Stimulated activated CD4-positive, alpha-beta T cell treated with anti-CD3 and anti-CD28 coated beads, Interleukin-2, amount 100 ng/mL, for 48 hours (primary cell): ENCODE results near the gene CDC42BPA.

Experiments
- DNase-seq, 2 donors: peaks; one replicate each; pipeline ENCODE4 v3.0.0-alpha.2; 2020

Gene CDC42BPA

GRCh38 chr1:226977643-226978431, 340.5 kb downstream of the CDC42BPA start:
- no peak for DNase-seq

DNA sequence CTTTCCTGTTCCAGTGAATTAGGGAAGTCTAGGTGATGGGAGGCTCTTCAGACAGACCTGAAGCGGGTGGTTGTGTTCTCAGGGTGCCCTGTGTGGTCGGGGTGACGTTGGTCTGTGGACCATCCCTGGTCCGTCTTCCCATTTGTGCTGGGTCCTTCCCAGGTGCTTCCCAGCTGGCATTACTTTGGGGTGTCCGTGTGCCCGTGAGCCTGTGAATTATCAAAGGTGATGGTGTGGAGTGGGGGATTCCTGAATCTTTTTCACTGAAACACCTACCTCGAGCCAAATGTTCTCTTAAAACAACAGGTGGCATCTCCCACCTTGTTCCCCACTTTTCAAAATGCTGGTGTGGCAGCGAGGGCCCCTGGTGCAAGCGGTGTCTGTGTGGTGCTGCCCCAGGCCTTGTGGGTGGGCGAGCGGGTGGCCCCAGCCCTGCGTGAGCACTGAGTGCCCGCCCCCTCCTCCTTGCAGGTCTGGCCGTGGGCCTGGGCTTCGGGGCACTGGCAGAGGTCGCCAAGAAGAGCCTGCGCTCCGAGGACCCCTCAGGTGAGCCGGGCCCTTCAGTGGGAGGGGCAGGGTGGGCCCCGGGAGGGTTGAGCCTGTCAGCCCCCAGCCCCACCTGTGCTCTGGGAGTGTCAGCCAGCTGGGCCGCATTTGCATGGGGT, 341.2 kb downstream of the CDC42BPA start:
- no peak for DNase-seq

DNA sequence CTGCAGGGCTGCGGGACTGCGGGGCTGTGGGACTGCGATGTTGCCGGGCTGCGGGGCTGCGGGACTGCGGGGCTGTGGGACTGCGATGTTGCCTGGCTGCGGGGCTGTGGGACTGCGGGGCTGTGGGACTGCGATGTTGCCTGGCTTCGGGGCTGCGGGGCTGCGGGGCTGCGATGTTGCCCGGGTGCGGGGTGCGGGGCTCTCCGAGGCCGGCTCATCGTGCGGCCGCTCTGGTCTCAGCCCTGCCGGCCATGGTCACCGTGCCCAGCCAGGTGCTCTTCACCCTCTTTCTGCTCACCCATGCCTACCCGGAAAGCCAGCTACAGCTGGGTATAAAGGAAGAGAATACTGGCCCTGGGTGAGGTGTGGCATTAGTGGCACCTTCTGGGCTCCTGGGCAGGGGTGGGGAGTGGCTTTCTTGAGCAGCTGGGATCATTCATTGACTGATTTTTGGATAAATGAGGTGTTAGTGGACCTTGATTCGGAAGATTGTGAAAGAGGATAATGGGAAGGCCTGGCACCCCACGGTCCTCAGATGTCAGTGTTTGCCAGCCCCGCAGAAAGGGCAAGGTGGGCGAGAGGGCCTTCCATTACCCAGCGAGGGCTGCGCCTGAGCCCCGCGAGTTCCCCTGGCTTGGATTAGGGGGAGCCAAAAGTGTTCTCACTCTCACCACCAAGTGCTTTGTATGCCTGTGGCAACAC, 341.9 kb downstream of the CDC42BPA start:
- DNase-seq = no peak

DNA sequence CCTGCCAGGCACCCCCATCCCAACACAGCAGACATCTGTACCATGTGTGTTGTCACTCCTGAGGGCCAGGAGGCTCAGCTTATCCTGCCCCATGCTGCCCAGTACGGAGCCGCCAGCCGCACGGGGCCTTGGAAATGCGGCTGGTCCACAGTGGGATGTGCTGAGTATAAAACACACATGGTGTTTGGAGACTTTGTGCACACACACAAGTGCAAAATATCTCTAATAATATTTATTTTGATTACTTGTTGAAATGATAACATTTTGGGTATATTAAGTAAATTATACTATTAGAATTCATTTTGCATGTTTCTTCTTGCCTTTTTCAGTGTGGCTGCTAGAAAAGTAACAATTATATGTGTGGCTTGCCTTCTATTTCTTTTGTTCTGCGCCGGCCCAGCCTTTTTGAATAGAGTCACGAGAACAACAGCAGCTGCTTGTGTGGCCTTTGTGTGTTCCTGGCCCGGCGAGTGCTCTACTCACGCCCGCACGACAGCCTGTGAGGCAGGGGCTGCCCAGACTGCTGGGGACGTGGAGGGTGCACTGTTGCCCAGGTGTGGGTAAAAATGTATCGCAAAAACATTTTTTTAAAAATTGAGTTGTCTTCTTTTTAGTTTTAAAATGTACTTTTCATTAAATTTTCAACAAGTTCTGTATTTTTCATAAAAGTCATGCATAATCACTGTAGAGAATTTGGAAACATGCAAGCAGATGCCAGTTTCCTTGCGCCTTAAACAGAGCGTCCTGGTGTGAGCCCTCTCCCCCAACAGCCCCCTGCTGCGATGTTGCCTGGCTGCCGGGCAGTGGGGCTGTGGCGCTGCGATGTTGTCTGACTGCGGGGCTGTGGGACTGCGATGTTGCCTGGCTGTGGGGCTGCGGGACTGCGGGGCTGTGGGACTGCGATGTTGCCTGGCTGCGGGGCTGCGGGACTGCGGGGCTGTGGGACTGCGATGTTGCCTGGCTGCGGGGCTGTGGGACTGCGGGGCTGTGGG, 342.7 kb downstream of the CDC42BPA start:
- no peak for DNase-seq

DNA sequence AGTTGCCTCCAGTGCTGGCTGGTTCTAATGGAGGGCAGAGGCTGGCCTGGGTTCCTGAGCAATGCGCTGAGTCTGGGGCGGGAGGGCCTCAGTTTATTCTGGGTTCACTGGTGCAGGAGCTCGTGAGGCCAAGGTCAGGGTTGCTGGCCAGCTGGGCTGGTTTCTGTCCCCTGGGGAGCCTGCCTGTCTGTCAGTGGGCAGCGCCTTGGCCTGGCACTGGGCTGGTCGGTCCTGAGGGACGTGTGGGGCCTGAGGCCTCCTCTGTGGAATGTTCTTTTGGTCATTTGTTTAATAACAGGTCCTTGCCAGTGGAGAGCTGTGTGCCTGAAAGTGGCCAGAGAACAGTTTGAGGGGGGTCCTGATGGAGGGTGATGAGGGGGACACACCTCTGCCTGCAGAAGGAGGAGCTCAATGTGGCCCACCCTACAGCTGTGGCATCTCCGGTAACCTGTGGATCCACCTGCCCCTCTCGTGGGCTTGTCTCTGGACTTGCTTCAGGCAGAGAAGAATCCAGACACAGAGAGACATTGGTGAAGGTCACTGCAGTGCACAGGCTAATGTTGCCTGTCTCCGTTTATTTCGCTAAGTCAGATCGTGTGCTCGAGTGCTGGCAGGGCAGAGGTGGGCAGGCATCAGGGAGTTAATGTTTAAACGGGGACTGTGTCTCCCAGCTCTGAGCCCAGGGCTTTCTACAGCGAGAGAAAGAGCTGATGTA, 343.6 kb downstream of the CDC42BPA start:
- no peak for DNase-seq

- no peak for DNase-seq
These were observed 344.3 kb downstream of the CDC42BPA start for GRCh38 chr1:226973898-226974543.

GRCh38 chr1:226973371-226973897, 344.9 kb downstream of the CDC42BPA start:
- no peak for DNase-seq

GRCh38 chr1:226972931-226973330, 345.4 kb downstream of the CDC42BPA start:
- no peak for DNase-seq

- DNase-seq = no peak
These were observed 346.5 kb downstream of the CDC42BPA start for GRCh38 chr1:226971765-226972164.

GRCh38 chr1:226967665-226968064, 350.6 kb downstream of the CDC42BPA start:
- no peak for DNase-seq

- no peak for DNase-seq
These were observed 351.6 kb downstream of the CDC42BPA start for GRCh38 chr1:226966683-226967082.

DNA sequence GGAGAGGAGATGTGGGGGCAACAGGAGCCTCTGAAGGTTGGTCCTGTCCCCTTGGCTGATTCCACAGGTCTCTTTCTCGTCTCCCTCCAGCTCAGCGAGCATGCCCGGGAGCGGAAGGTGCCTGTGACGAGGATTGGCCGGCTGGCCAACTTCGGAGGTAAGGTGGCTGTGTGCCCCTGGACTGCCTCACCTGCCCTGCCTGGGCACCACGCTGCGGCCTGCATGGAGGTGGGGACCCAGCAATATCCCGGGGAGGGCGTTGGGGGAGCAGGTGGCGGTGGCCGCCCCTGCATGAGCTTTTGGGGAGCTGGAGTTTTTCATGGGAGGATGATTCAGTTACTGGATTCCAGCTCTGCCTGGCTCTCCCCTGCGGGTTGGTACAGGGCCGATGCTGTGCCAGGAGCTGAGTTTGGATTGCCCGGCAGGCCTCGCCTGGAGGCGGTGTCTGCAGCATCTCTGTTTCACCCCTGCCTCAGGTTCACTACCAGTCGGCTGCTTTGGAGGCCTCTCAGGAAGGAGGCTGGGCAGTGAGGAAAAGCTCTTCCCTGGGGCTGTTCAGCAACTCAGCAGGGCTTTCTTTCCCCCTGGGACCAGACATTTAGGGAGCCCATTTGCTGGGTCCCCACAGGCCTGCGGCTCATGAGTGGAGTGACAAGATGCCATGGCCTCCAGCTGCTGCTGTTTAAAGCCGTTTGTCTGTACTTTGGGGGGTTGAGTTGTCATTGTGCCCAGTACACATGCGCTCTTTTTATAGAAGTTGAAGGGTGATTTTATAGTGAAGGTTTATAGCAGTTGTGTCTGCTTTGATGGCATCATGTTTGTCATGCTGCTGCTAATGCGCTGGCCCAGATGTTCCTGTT, 352.5 kb downstream of the CDC42BPA start:
- no peak for DNase-seq

DNA sequence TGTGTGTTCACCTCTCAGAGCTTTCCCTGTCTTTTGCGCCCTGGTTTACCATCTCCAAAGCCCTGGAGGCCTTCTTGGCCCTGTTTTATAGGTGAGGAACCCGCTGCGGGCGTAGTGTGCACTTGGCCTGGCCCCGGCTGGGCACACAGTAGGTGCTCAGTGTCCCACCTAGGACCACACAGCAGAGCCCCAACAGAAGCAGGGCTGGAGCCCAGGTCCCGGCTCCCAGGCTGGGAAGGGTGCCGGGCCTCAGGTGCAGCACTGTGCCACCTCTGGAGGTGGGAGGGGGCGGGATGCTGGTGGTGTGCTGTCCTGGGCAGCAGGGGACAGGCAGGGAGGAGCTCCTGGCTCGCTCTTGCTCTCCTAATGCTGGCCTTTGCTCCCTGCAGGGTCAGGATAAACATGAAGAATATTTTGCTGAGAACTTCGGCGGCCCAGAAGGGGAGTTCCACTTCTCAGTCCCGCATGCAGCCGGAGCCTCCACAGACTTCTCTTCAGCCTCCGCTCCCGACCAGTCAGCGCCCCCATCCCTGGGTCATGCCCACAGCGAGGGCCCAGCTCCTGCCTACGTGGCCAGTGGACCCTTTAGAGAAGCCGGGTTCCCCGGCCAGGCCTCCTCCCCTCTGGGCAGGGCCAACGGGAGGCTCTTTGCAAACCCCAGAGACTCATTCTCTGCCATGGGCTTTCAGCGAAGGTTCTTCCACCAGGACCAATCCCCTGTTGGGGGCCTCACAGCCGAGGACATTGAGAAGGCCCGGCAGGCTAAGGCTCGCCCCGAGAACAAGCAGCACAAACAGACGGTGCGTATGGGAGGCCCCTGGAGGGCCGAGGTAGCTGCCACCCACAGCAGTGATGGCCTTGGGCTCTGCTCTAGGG, 353.4 kb downstream of the CDC42BPA start:
- no peak for DNase-seq

GRCh38 chr1:226964068-226964425, 354.2 kb downstream of the CDC42BPA start:
- DNase-seq = no peak

DNA sequence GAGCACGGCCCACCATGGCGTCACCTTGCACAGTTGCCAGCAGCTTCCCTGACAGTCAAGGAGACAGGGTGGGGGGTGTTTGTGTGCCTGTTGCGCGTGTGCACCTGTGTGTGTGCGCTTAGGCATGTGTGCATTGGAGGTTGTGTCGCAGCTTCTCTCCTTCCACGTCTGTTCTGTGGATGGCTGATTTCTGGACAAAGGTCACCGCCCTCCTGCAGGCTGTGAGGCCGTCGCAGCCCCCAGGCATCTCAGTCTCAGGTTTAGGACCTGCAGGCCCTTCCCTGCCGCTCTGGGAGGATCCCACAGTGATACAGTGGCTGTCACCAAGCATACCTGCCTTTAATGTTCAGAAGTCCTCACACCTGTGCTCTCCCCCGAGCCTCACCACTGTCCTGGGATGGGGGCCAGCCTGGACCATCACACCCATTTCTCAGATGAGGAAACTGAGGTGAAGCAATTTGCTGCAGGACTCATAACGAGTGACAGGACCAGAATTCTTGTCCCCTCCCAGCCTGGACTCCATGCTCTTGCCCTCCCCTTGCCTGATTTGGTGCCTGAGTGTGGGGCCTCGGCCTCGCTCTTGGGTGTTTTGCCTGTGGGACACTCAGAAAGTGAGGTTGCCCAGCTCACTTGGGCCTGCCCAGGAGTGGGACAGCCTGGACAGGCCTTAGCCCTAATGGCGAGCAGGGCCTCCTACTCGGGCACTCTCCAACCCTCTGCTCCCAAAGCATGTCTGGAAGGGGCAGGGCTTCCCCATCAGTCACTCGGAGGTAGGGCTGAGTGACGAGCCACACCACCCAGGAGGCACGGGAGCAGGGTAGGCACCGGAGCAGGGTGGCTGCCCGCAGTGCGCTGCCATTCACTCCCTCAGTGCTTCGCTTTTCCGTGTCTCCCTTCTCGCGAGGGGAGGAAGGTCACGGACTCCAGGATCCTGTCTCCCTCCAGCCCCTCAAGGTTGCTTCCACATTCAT, 355.6 kb downstream of the CDC42BPA start:
- DNase-seq = no peak

DNA sequence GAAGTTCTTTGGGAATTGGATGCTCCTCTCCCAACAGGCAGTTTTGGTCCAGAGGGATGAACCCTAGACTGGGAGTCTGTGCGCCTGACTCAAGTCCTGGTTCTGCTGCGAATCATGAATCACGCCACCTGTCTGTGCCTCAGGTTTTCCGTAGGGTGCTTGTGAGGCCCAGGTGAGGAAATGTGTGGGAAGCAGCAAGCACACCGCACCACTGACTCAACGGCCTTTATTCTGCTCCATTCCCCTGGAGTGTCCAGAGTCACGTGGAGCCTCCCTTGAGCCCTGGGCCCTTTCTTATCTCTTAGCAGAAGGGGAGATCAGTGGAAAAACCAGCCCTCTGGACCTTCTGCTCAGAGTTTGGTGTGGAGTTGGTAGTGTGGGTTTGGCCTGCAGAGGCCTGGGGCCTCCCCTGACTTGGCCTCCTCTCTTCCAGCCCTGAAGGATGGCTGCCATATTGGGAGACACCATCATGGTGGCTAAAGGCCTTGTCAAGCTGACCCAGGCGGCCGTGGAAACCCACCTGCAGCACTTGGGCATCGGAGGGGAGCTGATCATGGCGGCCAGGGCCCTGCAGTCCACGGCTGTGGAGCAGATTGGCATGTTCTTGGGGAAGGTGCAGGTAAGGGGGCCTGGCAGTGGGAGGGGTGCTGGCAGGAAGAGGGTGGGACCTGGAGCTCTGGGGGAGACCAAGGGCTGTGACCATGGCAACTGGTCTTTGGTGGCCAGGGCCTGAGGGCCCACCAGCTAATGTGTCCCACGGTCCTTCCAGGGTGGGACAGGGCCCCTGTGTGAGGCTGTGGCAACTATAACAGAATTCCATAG, 357.1 kb downstream of the CDC42BPA start:
- DNase-seq = no peak

DNA sequence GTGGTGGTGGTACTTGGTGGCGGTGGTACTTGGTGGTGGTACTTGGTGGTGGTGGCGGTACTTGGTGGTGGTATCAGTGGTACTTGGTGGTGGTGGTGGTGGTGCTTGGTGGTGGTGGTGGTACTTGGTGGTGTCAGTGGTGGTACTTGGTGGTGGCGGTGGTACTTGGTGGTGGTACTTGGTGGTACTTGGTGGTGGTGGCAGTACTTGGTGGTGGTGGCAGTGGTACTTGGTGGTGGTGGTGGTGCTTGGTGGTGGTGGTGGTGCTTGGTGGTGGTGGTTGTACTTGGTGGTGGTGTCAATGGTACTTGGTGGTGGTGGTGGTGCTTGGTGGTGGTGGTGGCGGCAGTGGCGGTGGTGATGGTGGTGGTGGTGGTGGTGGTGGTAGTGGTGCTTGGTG, 358.0 kb downstream of the CDC42BPA start:
- DNase-seq = no peak
